Panc1 (cell line): ENCODE measurements around the gene MICALL2. TPM values are rescaled to one million over a fixed set of nuclear protein-coding genes. Genes with fewer than 3 reads are reported as not detected.

Source experiments
- ATAC-seq: fragments of 200-7000 bp; cut with Tn5 transposase; 2 replicates; pipeline ENCODE4 v1.9.1; 2020; ENCODE audit warnings: mild to moderate bottlenecking, moderate library complexity
- BruUV-seq: library from RNA; stranded (reverse); fragments of 400-500 nt; replicated peaks from 2 replicates; lab custom pipeline; 2021; lab: Mats Ljungman, UMichigan
- CTCF ChIA-PET: fragments of 300-600 bp; sonication (Branson Sonifier 250); formaldehyde crosslinking; loops from one replicate; lab custom pipeline; 2022; ENCODE audit warnings: antibody characterized with exemption; lab: Charles Lee
- POLR2A ChIA-PET: fragments of 300-600 bp; sonication (Branson Sonifier 250); formaldehyde crosslinking; loops from one replicate; lab custom pipeline; 2022; ENCODE audit warnings: antibody characterized with exemption; lab: Charles Lee
- DNase-seq: peaks from one replicate; pipeline ENCODE4 v3.0.0-alpha.2; 2010; ENCODE audit warnings: low read depth, low spot score
- H3K27ac ChIP-seq: 2 replicates; pipeline ENCODE4 v1.5.1; 2011; ENCODE audit warnings: mild to moderate bottlenecking, low read length, inconsistent platforms
- H3K27me3 ChIP-seq: fragments of 200-500 bp; sonication (Bioruptor generic); 2 replicates; pipeline ENCODE4 v1.6.0; 2014; ENCODE audit warnings: low read length, inconsistent platforms; ENCODE audit not compliant: control insufficient read depth, insufficient read depth
- H3K36me3 ChIP-seq: fragments of 200-500 bp; sonication (Bioruptor generic); 2 replicates; pipeline ENCODE4 v1.5.1; 2014; ENCODE audit warnings: inconsistent platforms, mild to moderate bottlenecking, low read length, moderate library complexity; ENCODE audit not compliant: control insufficient read depth, insufficient read depth
- H3K4me1 ChIP-seq: 2 replicates; pipeline ENCODE4 v1.5.1; 2011; ENCODE audit warnings: inconsistent platforms, mild to moderate bottlenecking, low read length, moderate library complexity; ENCODE audit not compliant: control insufficient read depth, insufficient read depth
- H3K4me3 ChIP-seq, 2 experiments: 2 replicates each; pipeline ENCODE4 v1.5.1; 2011 to 2012; ENCODE audit warnings: low read depth in 2 of 2, low read length in 2 of 2, mild to moderate bottlenecking in 2 of 2, inconsistent platforms in 1 of 2, moderate library complexity in 1 of 2
- H3K9me3 ChIP-seq: fragments of 200-500 bp; sonication (Bioruptor generic); 2 replicates; pipeline ENCODE4 v1.5.1; 2014; ENCODE audit warnings: low read depth, mild to moderate bottlenecking, inconsistent platforms, low read length, moderate library complexity; ENCODE audit not compliant: control insufficient read depth, insufficient read depth
- CTCF ChIP-seq: fragments of 450-650 bp; IDR thresholded peaks from 2 replicates; pipeline ENCODE4 v1.5.1; 2017; ENCODE audit warnings: mild to moderate bottlenecking
- POLR2AphosphoS5 ChIP-seq: IDR thresholded peaks from 2 replicates; pipeline ENCODE4 v1.6.1; 2012; ENCODE audit warnings: mild to moderate bottlenecking, low read depth, low read length, moderate library complexity
- REST ChIP-seq, 2 experiments: IDR thresholded peaks; 2 replicates each; pipeline ENCODE4 v1.6.1; 2011 to 2012; ENCODE audit warnings: low read depth in 2 of 2, control low read depth in 1 of 2, low read length in 1 of 2, mild to moderate bottlenecking in 1 of 2, moderate library complexity in 1 of 2; ENCODE audit not compliant: insufficient read depth in 1 of 2
- SIN3A ChIP-seq: IDR thresholded peaks from 2 replicates; pipeline ENCODE4 v1.6.1; 2012; ENCODE audit warnings: low read depth, mild to moderate bottlenecking, low read length, moderate library complexity, borderline replicate concordance; ENCODE audit not compliant: insufficient read depth
- TCF7L2 ChIP-seq: IDR thresholded peaks from 2 replicates; pipeline ENCODE4 v1.6.1; 2011; ENCODE audit warnings: mild to moderate bottlenecking, low read depth, low read length, inconsistent platforms
- in situ Hi-C: cut with HindIII; loops from 2 replicates; pipeline ENCODE4 v1.10.0; 2016; ENCODE audit warnings: low sequenced_read_pairs, low pct_unique_long_range_greater_than_20kb
- intact Hi-C: fragments of 100-400 bp; cut with micrococcal nuclease; formaldehyde crosslinking; loops from one replicate; pipeline ENCODE4 v1.10.0; 2022; ENCODE audit not compliant: unreplicated experiment
- total RNA-seq: library from RNA; stranded (reverse); gene quantifications from one replicate; pipeline ENCODE4 v1.2.1, GENCODE V29; 2021; ENCODE audit not compliant: unreplicated experiment

The MICALL2 gene
- total RNA-seq, 1 experiment from 2014 or later, result 144 TPM

GRCh38 chr7:1419688-1420087 is 39.6 kb downstream of the MICALL2 start:
- CTCF ChIA-PET, result interaction anchor here (0.5 to 0.6 kb wide), 2 partner anchors 35 to 229 kb away, joined by 6 read pairs; no protein-coding TSS in a partner anchor
- ATAC-seq (peak; percentile 28), DNase-seq (no peak)
- Histone ChIP-seq H3K4me3 (no peak overlapping the region), H3K27me3 (no peaks in the 10 kb centered on the region), H3K4me1 (no peaks in the 10 kb centered on the region), H3K36me3 (no peaks in the 10 kb centered on the region), H3K9me3 (no peaks in the 10 kb centered on the region), H3K27ac (no peak overlapping the region)
- in situ Hi-C loops (no loop called here), intact Hi-C loops (no loop called here)
- no peak for TF ChIP-seq SIN3A
- TF ChIP-seq POLR2AphosphoS5, result no peak
- no peak for TF ChIP-seq TCF7L2
- TF ChIP-seq REST (IDR thresholded peaks at IDR 0.05; ENCODE audit: insufficient read depth in 1 of 2, low read depth in 2 of 2, low read length in 1 of 2), result no peak
- no peak for TF ChIP-seq CTCF
- BruUV-seq, result no TSS peak
- POLR2A ChIA-PET, result no interaction called here

- Histone ChIP-seq H3K9me3 (no peaks in the 10 kb centered on the region), H3K36me3 (no peaks in the 10 kb centered on the region), H3K4me1 (no peaks in the 10 kb centered on the region), H3K27ac (no peak overlapping the region), H3K27me3 (no peaks in the 10 kb centered on the region), H3K4me3 (no peak overlapping the region)
- TF ChIP-seq TCF7L2 (no peak), REST (IDR thresholded peaks at IDR 0.05; ENCODE audit: insufficient read depth in 1 of 2, low read depth in 2 of 2, low read length in 1 of 2) (no peak), CTCF (no peak), POLR2AphosphoS5 (no peak), SIN3A (no peak)
- intact Hi-C loops (no loop called here), in situ Hi-C loops (no loop called here)
- BruUV-seq, result no TSS peak
- CTCF ChIA-PET, result interaction anchor here (0.5 to 0.6 kb wide), 2 partner anchors 35 to 228 kb away, joined by 6 read pairs; no protein-coding TSS in a partner anchor
- ATAC-seq (no peak), DNase-seq (no peak)
- POLR2A ChIA-PET, result no interaction called here
Measured at GRCh38 chr7:1419310-1419634, 40.0 kb downstream of the MICALL2 start.
